Activated CD4-positive, alpha-beta T cell treated with anti-CD3 and anti-CD28 coated beads, Interleukin-2, amount 10 ng/mL, durations not matched to agents 24 days and 14 days (primary cell): ENCODE data around the gene TMEM217. TPM values are rescaled to one million over a fixed set of nuclear protein-coding genes. Genes with fewer than 3 reads are reported as not detected.

Source experiments
- DNase-seq: peaks from one replicate; pipeline ENCODE4 v3.0.0; 2022
- H3K27ac Mint-ChIP-seq: one replicate; pipeline ENCODE4 v1.8.0; 2022; ENCODE audit warnings: mild to moderate bottlenecking, mixed read lengths
- H3K27me3 Mint-ChIP-seq: one replicate; pipeline ENCODE4 v1.8.0; 2022; ENCODE audit warnings: mixed read lengths
- H3K36me3 Mint-ChIP-seq: one replicate; pipeline ENCODE4 v1.8.0; 2022; ENCODE audit warnings: low read depth, mild to moderate bottlenecking, mixed read lengths
- H3K4me1 Mint-ChIP-seq: one replicate; pipeline ENCODE4 v1.8.0; 2021; ENCODE audit warnings: mixed read lengths
- H3K4me3 Mint-ChIP-seq: one replicate; pipeline ENCODE4 v1.8.0; 2022; ENCODE audit warnings: mild to moderate bottlenecking, moderate library complexity, mixed read lengths
- H3K9me3 Mint-ChIP-seq: one replicate; pipeline ENCODE4 v1.8.0; 2021; ENCODE audit warnings: mixed read lengths
- intact Hi-C: fragments of 100-400 bp; cut with micrococcal nuclease; formaldehyde crosslinking; loops from one replicate; pipeline ENCODE4 v1.15.1; 2023
- total RNA-seq: library from RNA; stranded (reverse); gene quantifications from 2 replicates; pipeline ENCODE4 v1.2.3, GENCODE V29; 2022

The TMEM217 gene
- total RNA-seq, 1 donor from 2014 or later = 4.1 TPM

DNA sequence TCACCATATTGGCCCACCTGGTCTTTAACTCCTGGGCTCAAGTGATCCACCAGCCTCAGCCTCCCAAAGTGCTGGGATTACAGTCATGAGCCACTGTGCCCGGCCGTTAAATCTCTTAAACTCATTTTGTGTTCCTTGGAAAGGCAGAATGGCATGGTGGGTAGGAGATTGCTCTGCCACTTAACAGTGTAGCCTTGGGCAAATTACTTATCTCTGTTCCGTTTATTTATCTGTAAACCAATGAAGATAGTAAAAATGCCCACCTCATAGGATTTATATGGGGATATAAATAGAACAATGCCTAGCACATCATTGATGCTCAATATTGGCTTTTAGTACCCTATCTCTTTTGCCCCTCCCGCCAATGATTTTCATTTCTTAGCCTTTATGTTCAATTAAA, 95.2 kb downstream of the TMEM217 start:
- DNase-seq = no peak
- Mint-ChIP-seq H3K27ac (no peak overlapping the region), H3K4me1 (peaks cover 14% of the 10 kb centered on the region), H3K36me3 (peaks cover 2% of the 10 kb centered on the region), H3K9me3 (no peaks in the 10 kb centered on the region), H3K4me3 (no peak overlapping the region), H3K27me3 (no peaks in the 10 kb centered on the region)
- intact Hi-C loops = no loop called here

Other genes starting within 250 kb of the TMEM217 start
- 153 and 158 TPM in 2 replicates for gene PIM1, start 88.0 kb downstream of the TMEM217 start, total RNA-seq
- gene TBC1D22B, start 372 bp downstream of the TMEM217 start, total RNA-seq = 17.2 and 18.7 TPM in 2 replicates
- gene RNF8, start 95.8 kb upstream of the TMEM217 start, total RNA-seq = 29.4 and 32.0 TPM in 2 replicates
- gene CMTR1, start 175.1 kb upstream of the TMEM217 start, total RNA-seq = 56.4 and 57.1 TPM in 2 replicates
- gene CCDC167, start 241.7 kb upstream of the TMEM217 start, total RNA-seq = 59.1 and 62.4 TPM in 2 replicates